HG02981 (cell line): ENCODE results near the gene USP47.

ENCODE experiments used
- ATAC-seq: cut with Tn5 transposase; IDR thresholded peaks from one replicate; pipeline ENCODE4 v1.9.1; 2021; ENCODE audit warnings: mild to moderate bottlenecking, moderate library complexity; ENCODE audit not compliant: unreplicated experiment

USP47 gene

GRCh38 chr11:11979488-11980117 lies 137.8 kb downstream of the USP47 start:
- no peak for ATAC-seq

GRCh38 chr11:11980200-11980599 lies 138.4 kb downstream of the USP47 start:
- no peak for ATAC-seq

GRCh38 chr11:11980841-11981308 lies 139.1 kb downstream of the USP47 start:
- ATAC-seq = no peak

GRCh38 chr11:11981364-11981763 lies 139.6 kb downstream of the USP47 start:
- no peak for ATAC-seq

GRCh38 chr11:11981840-11982239 lies 140.1 kb downstream of the USP47 start:
- ATAC-seq = no peak

GRCh38 chr11:11982461-11982860 lies 140.7 kb downstream of the USP47 start:
- no peak for ATAC-seq

GRCh38 chr11:11982975-11983374 lies 141.2 kb downstream of the USP47 start:
- ATAC-seq = no peak

GRCh38 chr11:11983427-11983826 lies 141.7 kb downstream of the USP47 start:
- ATAC-seq = no peak

GRCh38 chr11:11984563-11984962 lies 142.8 kb downstream of the USP47 start:
- no peak for ATAC-seq

- no peak for ATAC-seq
Observed at GRCh38 chr11:11985016-11985715, 143.4 kb downstream of the USP47 start.

GRCh38 chr11:11985954-11986949 lies 144.5 kb downstream of the USP47 start:
- no peak for ATAC-seq

GRCh38 chr11:11987503-11988022 lies 145.8 kb downstream of the USP47 start:
- no peak for ATAC-seq

- ATAC-seq = no peak
Observed at GRCh38 chr11:11988099-11988651, 146.4 kb downstream of the USP47 start.

- no peak for ATAC-seq
Observed at GRCh38 chr11:11988681-11989261, 147.0 kb downstream of the USP47 start.

- ATAC-seq = no peak
Observed at GRCh38 chr11:11989774-11990744, 148.3 kb downstream of the USP47 start.

- ATAC-seq = no peak
Observed at GRCh38 chr11:11992257-11993212, 150.8 kb downstream of the USP47 start.

GRCh38 chr11:11993839-11994238 lies 152.1 kb downstream of the USP47 start:
- no peak for ATAC-seq

GRCh38 chr11:11995601-11996000 lies 153.8 kb downstream of the USP47 start:
- ATAC-seq = no peak
